K562 (cell line): ENCODE data around the gene PTK6.

ENCODE experiments used
- ESRRA ChIP-seq: fragments of 450-650 bp; IDR thresholded peaks from 2 replicates; pipeline ENCODE4 v1.6.1; 2014; ENCODE audit warnings: low read depth, mild to moderate bottlenecking, moderate library complexity, borderline replicate concordance
- EWSR1 ChIP-seq: fragments of 450-650 bp; IDR thresholded peaks from 2 replicates; pipeline ENCODE4 v1.6.1; 2018; ENCODE audit warnings: borderline replicate concordance, mild to moderate bottlenecking, low read depth, moderate library complexity; ENCODE audit not compliant: partially characterized antibody
- GATA2 ChIP-seq: sonication (generic); formaldehyde crosslinking; IDR thresholded peaks from 2 replicates; pipeline ENCODE4 v1.4.0; 2020; ENCODE audit warnings: mild to moderate bottlenecking, missing genetic modification reagents
- GATAD2B ChIP-seq: fragments of 450-650 bp; IDR thresholded peaks from 2 replicates; pipeline ENCODE4 v1.6.1; 2017; ENCODE audit warnings: mild to moderate bottlenecking, borderline replicate concordance
- KAT8 ChIP-seq: fragments of 450-650 bp; IDR thresholded peaks from 2 replicates; pipeline ENCODE4 v1.6.1; 2016; ENCODE audit warnings: low read depth, mild to moderate bottlenecking
- KDM1A ChIP-seq, 2 experiments: fragments of 450-650 bp; IDR thresholded peaks; 2 replicates each; pipeline ENCODE4 v1.6.1; 2016; ENCODE audit warnings: mild to moderate bottlenecking in 2 of 2
- MAFG ChIP-seq: fragments of 450-650 bp; conservative IDR thresholded peaks from 2 replicates; pipeline ENCODE4 v1.6.1; 2016; ENCODE audit warnings: missing genetic modification characterization, missing compliant biosample characterization
- SAFB2 ChIP-seq: fragments of 200-400 bp; formaldehyde crosslinking; IDR thresholded peaks from 2 replicates; pipeline ENCODE4 v1.6.1; 2018; ENCODE audit warnings: borderline replicate concordance, low read length, low read depth, moderate library complexity; ENCODE audit not compliant: severe bottlenecking
- ZEB2 ChIP-seq: fragments of 450-650 bp; IDR thresholded peaks from 2 replicates; pipeline ENCODE4 v1.6.1; 2016
- TF ChIP-seq, protein P1 (sequence below): sonication (generic); formaldehyde crosslinking; IDR thresholded peaks from 2 replicates; pipeline ENCODE4 v1.8.1; 2023; ENCODE audit warnings: mild to moderate bottlenecking, missing genetic modification reagents, moderate library complexity
- TF ChIP-seq, protein P2 (sequence below): sonication (generic); formaldehyde crosslinking; IDR thresholded peaks from 2 replicates; pipeline ENCODE4 v1.8.0; 2023; ENCODE audit warnings: mild to moderate bottlenecking, missing genetic modification reagents

GRCh38 chr20:63567386-63568169 lies 30.4 kb upstream of the PTK6 start:
- TF ChIP-seq KDM1A (IDR thresholded peaks at IDR 0.05) (no peak), ESRRA (peak; percentile 50; the same call in 1 of the 2 replicates), ZEB2 (no peak), GATA2 (CRISPR knock-in tag) (no peak), SAFB2 (no peak), MAFG (no peak), GATAD2B (no peak), EWSR1 (no peak), KAT8 (no peak)
- TF ChIP-seq, protein P1, sequence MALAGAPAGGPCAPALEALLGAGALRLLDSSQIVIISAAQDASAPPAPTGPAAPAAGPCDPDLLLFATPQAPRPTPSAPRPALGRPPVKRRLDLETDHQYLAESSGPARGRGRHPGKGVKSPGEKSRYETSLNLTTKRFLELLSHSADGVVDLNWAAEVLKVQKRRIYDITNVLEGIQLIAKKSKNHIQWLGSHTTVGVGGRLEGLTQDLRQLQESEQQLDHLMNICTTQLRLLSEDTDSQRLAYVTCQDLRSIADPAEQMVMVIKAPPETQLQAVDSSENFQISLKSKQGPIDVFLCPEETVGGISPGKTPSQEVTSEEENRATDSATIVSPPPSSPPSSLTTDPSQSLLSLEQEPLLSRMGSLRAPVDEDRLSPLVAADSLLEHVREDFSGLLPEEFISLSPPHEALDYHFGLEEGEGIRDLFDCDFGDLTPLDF (CRISPR knock-in tag) = no peak
- TF ChIP-seq, protein P2, sequence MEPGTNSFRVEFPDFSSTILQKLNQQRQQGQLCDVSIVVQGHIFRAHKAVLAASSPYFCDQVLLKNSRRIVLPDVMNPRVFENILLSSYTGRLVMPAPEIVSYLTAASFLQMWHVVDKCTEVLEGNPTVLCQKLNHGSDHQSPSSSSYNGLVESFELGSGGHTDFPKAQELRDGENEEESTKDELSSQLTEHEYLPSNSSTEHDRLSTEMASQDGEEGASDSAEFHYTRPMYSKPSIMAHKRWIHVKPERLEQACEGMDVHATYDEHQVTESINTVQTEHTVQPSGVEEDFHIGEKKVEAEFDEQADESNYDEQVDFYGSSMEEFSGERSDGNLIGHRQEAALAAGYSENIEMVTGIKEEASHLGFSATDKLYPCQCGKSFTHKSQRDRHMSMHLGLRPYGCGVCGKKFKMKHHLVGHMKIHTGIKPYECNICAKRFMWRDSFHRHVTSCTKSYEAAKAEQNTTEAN (CRISPR knock-in tag) = no peak
